Measurements from ENCODE around the gene INHBA.

DNA sequence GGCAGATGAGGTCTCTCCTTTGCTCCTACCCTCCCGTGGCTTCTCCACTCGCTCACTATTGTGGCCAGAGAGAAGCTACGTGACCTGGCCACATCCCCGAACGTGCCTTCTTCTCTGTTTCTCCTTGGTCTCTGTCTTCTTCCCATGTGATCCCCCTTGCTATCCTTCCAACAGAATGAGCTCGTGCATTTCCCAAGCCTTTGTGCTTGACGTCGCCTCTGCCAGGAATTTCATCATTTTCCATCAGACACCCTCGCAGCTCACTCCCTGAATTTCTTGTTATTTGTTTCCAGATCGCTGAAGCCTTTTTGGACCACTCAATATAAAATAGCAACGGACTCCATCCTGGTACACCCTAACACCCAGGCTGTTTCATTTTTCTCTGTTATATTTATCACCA is 13.8 kb upstream of the INHBA start:
- TF ChIP-seq CTCF (IDR thresholded peaks at IDR 0.05): no peak
- no peak for TF ChIP-seq POLR2A (IDR thresholded peaks at IDR 0.05)
